ENCODE measurements around the gene FRMD4A.

DNA sequence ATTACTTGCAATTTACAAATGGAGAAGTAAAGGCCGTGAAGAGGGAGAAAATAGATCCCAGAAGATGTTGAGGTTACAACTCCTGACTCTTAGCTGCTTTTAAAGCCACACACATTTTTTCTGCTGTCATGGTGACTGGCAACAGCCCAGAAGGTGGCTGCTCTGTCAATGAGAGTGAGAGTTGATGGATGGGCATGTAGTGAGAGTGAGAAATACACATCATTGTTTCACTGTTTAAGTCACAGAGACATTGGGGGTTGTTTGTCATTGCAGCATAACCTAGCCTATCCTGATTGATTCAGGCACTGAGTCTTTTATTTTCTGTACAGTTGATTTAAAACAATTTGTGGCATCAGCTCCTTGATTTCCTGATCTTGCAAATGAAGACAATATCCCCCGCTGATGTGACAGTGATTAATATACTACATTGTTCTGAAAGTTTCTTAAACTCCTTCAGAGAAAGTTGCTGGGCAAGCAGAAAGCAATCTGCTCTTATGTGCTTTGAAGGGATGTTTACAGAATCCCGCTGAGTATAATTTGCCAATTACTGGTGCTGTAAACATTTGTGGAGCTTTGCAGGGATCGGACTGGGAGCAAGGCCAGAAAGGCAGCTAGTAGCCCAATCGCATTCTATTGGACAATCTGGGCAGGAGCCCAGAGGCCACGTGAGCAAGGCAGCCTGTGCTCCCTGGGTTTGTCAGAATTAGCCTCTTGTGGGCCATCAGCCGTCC, 514.4 kb downstream of the FRMD4A start:
- no peak for TF ChIP-seq POLR2A (IDR thresholded peaks at IDR 0.05; ENCODE audit: low read depth, low read length)
- no peak for TF ChIP-seq TAF1 (IDR thresholded peaks at IDR 0.05; ENCODE audit: low read depth, low read length)
- TF ChIP-seq SPI1 (IDR thresholded peaks at IDR 0.05; ENCODE audit: low read depth, low read length), result no peak
- TF ChIP-seq POLR2AphosphoS5 (IDR thresholded peaks at IDR 0.05; ENCODE audit: low read depth, low read length), result no peak
- no peak for TF ChIP-seq PAX5 (IDR thresholded peaks at IDR 0.05; ENCODE audit: insufficient read depth, low read length, severe bottlenecking)
- TF ChIP-seq POU2F2 (IDR thresholded peaks at IDR 0.05; ENCODE audit: low read depth, low read length), result no peak
